ENCODE measurements around the gene PRR29. TPM values are rescaled to one million over a fixed set of nuclear protein-coding genes. Genes with fewer than 3 reads are reported as not detected.

PRR29 gene
- polyA plus RNA-seq, 1 donor from 2014 or later: 2.8 TPM

DNA sequence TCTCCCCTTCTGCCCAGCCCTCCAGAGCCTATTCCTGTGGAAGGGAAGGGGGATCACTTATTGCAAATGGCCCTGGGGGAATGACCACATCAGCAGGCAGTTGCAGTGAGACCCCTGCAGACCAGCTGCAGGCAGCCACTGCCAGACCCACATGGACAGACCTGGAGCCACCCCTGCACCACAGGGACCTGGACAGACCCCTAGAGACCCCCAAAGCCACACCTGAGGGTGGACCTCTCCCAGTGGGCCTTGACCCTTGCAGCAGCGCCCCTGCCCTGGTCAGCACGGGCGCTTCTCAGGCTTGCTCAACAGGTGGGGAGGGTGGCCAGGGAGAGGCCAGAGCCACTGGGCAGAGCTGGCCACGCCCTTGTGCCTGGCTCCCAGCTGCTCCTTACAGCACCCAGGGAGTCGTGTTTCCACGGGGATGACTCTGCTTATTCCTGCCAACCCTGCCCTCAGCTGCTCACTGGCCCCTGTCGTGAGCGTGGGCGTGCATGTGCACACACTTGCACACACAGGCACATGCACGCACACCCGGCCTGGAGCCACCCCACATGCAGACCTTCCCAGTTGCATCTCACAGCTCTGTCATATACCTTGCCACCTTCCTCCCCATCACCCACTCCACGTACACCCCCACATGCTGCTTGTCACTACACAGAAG, 24.1 kb upstream of the PRR29 start:
- no peaks in the 10 kb centered on the region for H4K20me1 ChIP-seq (ENCODE audit: insufficient read depth)
- no peak overlapping the region for H3K9ac ChIP-seq (ENCODE audit: low read length)
- no peaks in the 10 kb centered on the region for H3K36me3 ChIP-seq (ENCODE audit: insufficient read depth, low read length)
- no peaks in the 10 kb centered on the region for H3K9me2 ChIP-seq (ENCODE audit: insufficient read depth, low read length)
- no peak overlapping the region for H3K4me3 ChIP-seq (ENCODE audit: low read length)
- no peaks in the 10 kb centered on the region for H3K27me3 ChIP-seq (ENCODE audit: insufficient read depth, low read depth, low read length)
- H3K9me3 ChIP-seq (ENCODE audit: low read length): no peaks in the 10 kb centered on the region
- no peak overlapping the region for H2AFZ ChIP-seq (ENCODE audit: low read depth, low read length)
- no peak overlapping the region for H3K27ac ChIP-seq (ENCODE audit: low read length)
- TF ChIP-seq MXI1 (conservative IDR thresholded peaks at IDR 0.05; ENCODE audit: poor library complexity, severe bottlenecking) (no peak), EZH2 (IDR thresholded peaks at IDR 0.05; ENCODE audit: borderline replicate concordance, insufficient read depth, low read length, poor library complexity, severe bottlenecking) (no peak), CTCF (IDR thresholded peaks at IDR 0.05; ENCODE audit: poor library complexity, severe bottlenecking) (no peak), POLR2AphosphoS5 (IDR thresholded peaks at IDR 0.05) (no peak)
- no peaks in the 10 kb centered on the region for H3F3A ChIP-seq (ENCODE audit: insufficient read depth, low read length, poor library complexity, severe bottlenecking)
- H3K4me2 ChIP-seq (ENCODE audit: low read length): no peak overlapping the region
- H3K79me2 ChIP-seq (replicated peaks; ENCODE audit: insufficient read depth, low read length): no peaks in the 10 kb centered on the region

DNA sequence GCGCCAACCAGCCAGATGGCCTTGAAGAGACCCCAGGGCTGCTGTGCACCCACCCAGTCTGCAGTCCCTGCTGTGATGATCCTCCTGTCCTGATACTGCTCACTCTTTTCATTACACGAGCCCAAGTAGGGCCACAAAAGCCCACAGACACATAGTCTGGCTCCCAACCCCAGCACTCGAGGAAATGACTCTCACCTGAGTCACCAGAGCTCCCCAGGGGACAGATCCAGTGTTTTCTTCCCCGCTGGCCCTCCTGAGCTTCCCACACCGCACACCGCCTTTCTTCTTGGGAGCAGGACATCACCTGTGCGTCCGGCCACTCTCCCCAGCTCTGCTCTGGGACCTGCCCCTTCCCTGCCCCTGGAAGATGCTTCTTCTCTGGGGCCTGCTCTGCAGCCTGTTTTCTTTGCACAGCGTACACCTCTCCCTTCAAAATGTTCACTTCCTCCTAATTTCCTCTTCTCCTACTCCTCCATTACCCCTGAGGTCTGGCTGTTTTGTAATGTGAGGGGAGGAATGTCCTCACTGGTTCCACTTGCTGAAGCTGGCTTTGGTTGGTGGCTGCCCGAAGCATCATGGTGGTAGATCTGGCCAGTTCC, 23.5 kb upstream of the PRR29 start:
- H2AFZ ChIP-seq (ENCODE audit: low read depth, low read length): no peak overlapping the region

More for the DNA sequence above, 23.5 kb upstream of the PRR29 start:
- Histone ChIP-seq H3K27me3 (ENCODE audit: insufficient read depth, low read depth, low read length) (no peaks in the 10 kb centered on the region), H4K20me1 (ENCODE audit: insufficient read depth) (no peaks in the 10 kb centered on the region), H3K36me3 (ENCODE audit: insufficient read depth, low read length) (no peaks in the 10 kb centered on the region), H3K27ac (ENCODE audit: low read length) (no peak overlapping the region), H3K9me2 (ENCODE audit: insufficient read depth, low read length) (no peaks in the 10 kb centered on the region), H3K79me2 (replicated peaks; ENCODE audit: insufficient read depth, low read length) (no peaks in the 10 kb centered on the region), H3K9me3 (ENCODE audit: low read length) (no peaks in the 10 kb centered on the region), H3K9ac (ENCODE audit: low read length) (no peak overlapping the region), H3K4me3 (ENCODE audit: low read length) (no peak overlapping the region), H3F3A (ENCODE audit: insufficient read depth, low read length, poor library complexity, severe bottlenecking) (no peaks in the 10 kb centered on the region), H3K4me2 (ENCODE audit: low read length) (no peak overlapping the region)
- TF ChIP-seq MXI1 (conservative IDR thresholded peaks at IDR 0.05; ENCODE audit: poor library complexity, severe bottlenecking) (no peak), EZH2 (IDR thresholded peaks at IDR 0.05; ENCODE audit: borderline replicate concordance, insufficient read depth, low read length, poor library complexity, severe bottlenecking) (no peak), CTCF (IDR thresholded peaks at IDR 0.05; ENCODE audit: poor library complexity, severe bottlenecking) (no peak), POLR2AphosphoS5 (IDR thresholded peaks at IDR 0.05) (no peak), EP300 (conservative IDR thresholded peaks at IDR 0.05; ENCODE audit: poor library complexity, severe bottlenecking) (no peak), SMC3 (conservative IDR thresholded peaks at IDR 0.05; ENCODE audit: poor library complexity) (no peak), TAF1 (IDR thresholded peaks at IDR 0.05; ENCODE audit: low read depth) (no peak), RAD21 (conservative IDR thresholded peaks at IDR 0.05) (no peak)
- TF ChIP-seq, protein P1, sequence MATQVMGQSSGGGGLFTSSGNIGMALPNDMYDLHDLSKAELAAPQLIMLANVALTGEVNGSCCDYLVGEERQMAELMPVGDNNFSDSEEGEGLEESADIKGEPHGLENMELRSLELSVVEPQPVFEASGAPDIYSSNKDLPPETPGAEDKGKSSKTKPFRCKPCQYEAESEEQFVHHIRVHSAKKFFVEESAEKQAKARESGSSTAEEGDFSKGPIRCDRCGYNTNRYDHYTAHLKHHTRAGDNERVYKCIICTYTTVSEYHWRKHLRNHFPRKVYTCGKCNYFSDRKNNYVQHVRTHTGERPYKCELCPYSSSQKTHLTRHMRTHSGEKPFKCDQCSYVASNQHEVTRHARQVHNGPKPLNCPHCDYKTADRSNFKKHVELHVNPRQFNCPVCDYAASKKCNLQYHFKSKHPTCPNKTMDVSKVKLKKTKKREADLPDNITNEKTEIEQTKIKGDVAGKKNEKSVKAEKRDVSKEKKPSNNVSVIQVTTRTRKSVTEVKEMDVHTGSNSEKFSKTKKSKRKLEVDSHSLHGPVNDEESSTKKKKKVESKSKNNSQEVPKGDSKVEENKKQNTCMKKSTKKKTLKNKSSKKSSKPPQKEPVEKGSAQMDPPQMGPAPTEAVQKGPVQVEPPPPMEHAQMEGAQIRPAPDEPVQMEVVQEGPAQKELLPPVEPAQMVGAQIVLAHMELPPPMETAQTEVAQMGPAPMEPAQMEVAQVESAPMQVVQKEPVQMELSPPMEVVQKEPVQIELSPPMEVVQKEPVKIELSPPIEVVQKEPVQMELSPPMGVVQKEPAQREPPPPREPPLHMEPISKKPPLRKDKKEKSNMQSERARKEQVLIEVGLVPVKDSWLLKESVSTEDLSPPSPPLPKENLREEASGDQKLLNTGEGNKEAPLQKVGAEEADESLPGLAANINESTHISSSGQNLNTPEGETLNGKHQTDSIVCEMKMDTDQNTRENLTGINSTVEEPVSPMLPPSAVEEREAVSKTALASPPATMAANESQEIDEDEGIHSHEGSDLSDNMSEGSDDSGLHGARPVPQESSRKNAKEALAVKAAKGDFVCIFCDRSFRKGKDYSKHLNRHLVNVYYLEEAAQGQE (IDR thresholded peaks at IDR 0.05; ENCODE audit: borderline replicate concordance): no peak
